Bronchial epithelial cell (primary cell): ENCODE measurements around the gene DCAF8L2. TPM values are rescaled to one million over a fixed set of nuclear protein-coding genes. Genes with fewer than 3 reads are reported as not detected.
A peak's percentile ranks its signal among the peaks of the same experiment; 100 is the strongest.
"Not testable (repeated sequence)": the region's sequence is repeated elsewhere in the genome, so short reads cannot be mapped to it uniquely, and the experiment has no call there.

Source experiments
- DNase-seq: peaks from one replicate; pipeline ENCODE4 v3.0.0-alpha.2; 2010; ENCODE audit warnings: low read depth
- FAIRE-seq: peaks from 2 replicates; lab custom pipeline; 2011; peaks lifted over from hg19 to GRCh38; lab: Jason Lieb, UNC
- H3K27me3 ChIP-seq: 2 replicates; pipeline ENCODE4 v1.5.1; 2011; ENCODE audit warnings: low read length; ENCODE audit not compliant: control insufficient read depth, insufficient read depth
- H3K36me3 ChIP-seq: 2 replicates; pipeline ENCODE4 v1.5.1; 2011; ENCODE audit warnings: low read length; ENCODE audit not compliant: control insufficient read depth, insufficient read depth
- H3K4me3 ChIP-seq: 2 replicates; pipeline ENCODE4 v1.5.1; 2011; ENCODE audit warnings: mild to moderate bottlenecking, low read depth, low read length, control low read depth
- CTCF ChIP-seq: IDR thresholded peaks from 2 replicates; pipeline ENCODE4 v1.5.1; 2011; ENCODE audit warnings: mild to moderate bottlenecking, moderate library complexity, low read length, control low read depth, inconsistent platforms; ENCODE audit not compliant: insufficient read depth, severe bottlenecking
- total RNA-seq: library from RNA; depleted of rRNA; stranded (reverse); fragments of >200 nt; gene quantifications from 2 replicates; pipeline ENCODE4 v1.2.1, GENCODE V29; 2014

The DCAF8L2 gene
- total RNA-seq, 1 donor from 2014 or later = not detected

GRCh38 chrX:27715610-27716009 is 125.5 kb downstream of the DCAF8L2 start:
- no peak for DNase-seq
- Histone ChIP-seq H3K4me3 (no peak overlapping the region), H3K36me3 (no peaks in the 10 kb centered on the region), H3K27me3 (no peaks in the 10 kb centered on the region)
- no peak for FAIRE-seq
- TF ChIP-seq CTCF = no peak

- Histone ChIP-seq H3K36me3 (no peaks in the 10 kb centered on the region), H3K27me3 (no peaks in the 10 kb centered on the region), H3K4me3 (no peak overlapping the region)
- TF ChIP-seq CTCF = no peak
- DNase-seq = peak; percentile 52
- no peak for FAIRE-seq
Measured at GRCh38 chrX:27728291-27728690, 138.1 kb downstream of the DCAF8L2 start.

GRCh38 chrX:27731962-27732361 is 141.8 kb downstream of the DCAF8L2 start:
- H3K4me3 ChIP-seq = no peak overlapping the region
- TF ChIP-seq CTCF = no peak
- FAIRE-seq (no peak), DNase-seq (no peak)
- no peaks in the 10 kb centered on the region for H3K27me3 ChIP-seq
- H3K36me3 ChIP-seq = no peaks in the 10 kb centered on the region

GRCh38 chrX:27735914-27736313 is 145.8 kb downstream of the DCAF8L2 start:
- no peak for FAIRE-seq
- H3K4me3 ChIP-seq = no peak overlapping the region
- no peak for TF ChIP-seq CTCF
- H3K27me3 ChIP-seq = no peaks in the 10 kb centered on the region
- no peaks in the 10 kb centered on the region for H3K36me3 ChIP-seq
- DNase-seq = no peak

GRCh38 chrX:27740933-27741332 is 150.8 kb downstream of the DCAF8L2 start:
- Histone ChIP-seq H3K27me3 (no peaks in the 10 kb centered on the region), H3K36me3 (no peaks in the 10 kb centered on the region), H3K4me3 (no peak overlapping the region)
- no peak for DNase-seq
- TF ChIP-seq CTCF = no peak
- FAIRE-seq = no peak

GRCh38 chrX:27743521-27743920 is 153.4 kb downstream of the DCAF8L2 start:
- not testable (repeated sequence) for H3K27me3 ChIP-seq, H3K4me3 ChIP-seq, H3K36me3 ChIP-seq, FAIRE-seq, DNase-seq
